MM.1S (cell line): ENCODE results near the gene ATP2B1.

Experiments used
- CTCF ChIP-seq: fragments of 300-600 bp; sonication (generic); IDR thresholded peaks from 2 replicates; pipeline ENCODE4 v1.5.1; 2016; ENCODE audit warnings: antibody characterized with exemption, low read length, mixed read lengths
- EZH2 ChIP-seq: fragments of 300-600 bp; sonication (generic); optimal IDR thresholded peaks from 2 replicates; pipeline ENCODE3; 2017; ENCODE audit warnings: low read depth, mild to moderate bottlenecking, antibody characterized with exemption, low read length, mixed read lengths
- EZH2phosphoT487 ChIP-seq: fragments of 300-600 bp; sonication (generic); IDR thresholded peaks from 2 replicates; pipeline ENCODE4 v1.6.1; 2018; ENCODE audit warnings: antibody characterized with exemption, low read length

- no peak for TF ChIP-seq CTCF
- TF ChIP-seq EZH2: no peak
- TF ChIP-seq EZH2phosphoT487: no peak
Observed at GRCh38 chr12:89710873-89711750, 2.5 kb upstream of the ATP2B1 start.
